Activated T-cell treated with anti-CD3 and anti-CD28 coated beads, Interleukin-2, amount 50 U/mL, for 72 hours (primary cell): ENCODE results near the gene ECSIT. TPM values are rescaled to one million over a fixed set of nuclear protein-coding genes. Genes with fewer than 3 reads are reported as not detected.
"Not testable (repeated sequence)": the region's sequence is repeated elsewhere in the genome, so short reads cannot be mapped to it uniquely, and the experiment has no call there.

Experiments used
- ATAC-seq, 2 donors: fragments of 150-1000 bp; cut with Tn5 transposase; replicated peaks in 1 of 2; 2 replicates each; pipeline ENCODE4 v1.10.0; 2021; ENCODE audit warnings: moderate library complexity in 2 of 2, mild to moderate bottlenecking in 1 of 2
- DNase-seq, 2 donors: peaks; one replicate each; pipeline ENCODE4 v3.0.0; 2021 to 2022; ENCODE audit warnings: mixed read lengths in 1 of 2
- H3K27ac Mint-ChIP-seq: one replicate; pipeline ENCODE4 v1.8.0; 2022; ENCODE audit warnings: mild to moderate bottlenecking, moderate library complexity, mixed read lengths
- H3K27me3 Mint-ChIP-seq: one replicate; pipeline ENCODE4 v1.8.0; 2022; ENCODE audit warnings: low read depth, mixed read lengths
- H3K36me3 Mint-ChIP-seq, 2 donors: one replicate each; pipeline ENCODE4 v1.8.0; 2022; ENCODE audit warnings: mixed read lengths in 2 of 2, mild to moderate bottlenecking in 1 of 2; ENCODE audit not compliant: insufficient read depth in 2 of 2
- H3K4me1 Mint-ChIP-seq: one replicate; pipeline ENCODE4 v1.8.0; 2022; ENCODE audit warnings: low read depth, mixed read lengths
- H3K4me3 Mint-ChIP-seq, 2 donors: one replicate each; pipeline ENCODE4 v1.8.0; 2022; ENCODE audit warnings: mild to moderate bottlenecking in 2 of 2, mixed read lengths in 2 of 2, moderate library complexity in 2 of 2
- H3K9me3 Mint-ChIP-seq, 2 donors: one replicate each; pipeline ENCODE4 v1.8.0; 2022; ENCODE audit warnings: mixed read lengths in 2 of 2
- total RNA-seq, 2 donors: library from RNA; stranded (reverse); gene quantifications; one replicate each; pipeline ENCODE4 v1.2.3, GENCODE V29; 2022

ECSIT gene, protein sequence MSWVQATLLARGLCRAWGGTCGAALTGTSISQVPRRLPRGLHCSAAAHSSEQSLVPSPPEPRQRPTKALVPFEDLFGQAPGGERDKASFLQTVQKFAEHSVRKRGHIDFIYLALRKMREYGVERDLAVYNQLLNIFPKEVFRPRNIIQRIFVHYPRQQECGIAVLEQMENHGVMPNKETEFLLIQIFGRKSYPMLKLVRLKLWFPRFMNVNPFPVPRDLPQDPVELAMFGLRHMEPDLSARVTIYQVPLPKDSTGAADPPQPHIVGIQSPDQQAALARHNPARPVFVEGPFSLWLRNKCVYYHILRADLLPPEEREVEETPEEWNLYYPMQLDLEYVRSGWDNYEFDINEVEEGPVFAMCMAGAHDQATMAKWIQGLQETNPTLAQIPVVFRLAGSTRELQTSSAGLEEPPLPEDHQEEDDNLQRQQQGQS
- 10 to 100 TPM; 35.7 to 44.0 TPM for total RNA-seq

- peak; percentile 94 to 96 for DNase-seq
- Mint-ChIP-seq H3K4me1 (peaks cover 34% of the 10 kb centered on the region), H3K4me3 (peak within 1 kb of the TSS; percentile 99), H3K27me3 (no peaks in the 10 kb centered on the region), H3K9me3 (no peaks in the 10 kb centered on the region), H3K27ac (peak within 1 kb of the TSS; percentile 95), H3K36me3 (peaks cover 0 to 3% of the 10 kb centered on the region in 2 donors)
- ATAC-seq: peak; percentile 94 to 95
Observed at GRCh38 chr19:11528551-11529341, at the start of gene ECSIT. ECSIT (minus strand) TSS chr19:11529134; CDS start chr19:11519170, 9,964 bp downstream.

GRCh38 chr19:11577451-11578257, 48.7 kb upstream of the ECSIT start, which contains the start of gene ACP5:
ACP5 (minus strand) TSS chr19:11577645; CDS start chr19:11577317, 328 bp downstream.
- H3K27ac Mint-ChIP-seq: no peak within 1 kb of the TSS
- peaks cover 45% of the 10 kb centered on the region for H3K4me1 Mint-ChIP-seq
- DNase-seq (no peak), ATAC-seq (no peak)
- peak within 1 kb of the TSS; percentile 74 to 75 for H3K4me3 Mint-ChIP-seq
- peaks cover 1 to 3% of the 10 kb centered on the region in 2 donors for H3K36me3 Mint-ChIP-seq
- H3K27me3 Mint-ChIP-seq: no peaks in the 10 kb centered on the region
- H3K9me3 Mint-ChIP-seq: no peaks in the 10 kb centered on the region

DNA sequence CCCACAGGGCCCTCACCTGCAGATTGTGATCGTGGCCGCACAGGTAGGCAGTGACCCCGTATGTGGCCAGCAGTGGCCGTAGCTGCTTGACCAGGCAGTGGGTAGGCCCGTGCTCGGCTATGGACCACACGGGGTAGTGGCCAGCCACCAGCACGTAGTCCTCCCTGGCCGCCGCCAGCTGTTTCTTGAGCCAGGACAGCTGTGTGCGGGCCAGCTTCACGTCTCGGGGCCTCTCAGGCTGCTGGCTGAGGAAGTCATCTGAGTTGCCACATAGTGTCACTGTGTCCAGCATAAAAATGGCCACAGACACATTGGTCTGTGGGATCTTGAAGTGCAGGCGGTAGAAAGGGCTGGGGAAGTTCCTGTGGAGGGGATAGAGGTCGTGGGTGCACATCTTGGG, 47.3 kb upstream of the ECSIT start:
- Mint-ChIP-seq H3K9me3 (no peaks in the 10 kb centered on the region), H3K27me3 (no peaks in the 10 kb centered on the region), H3K27ac (no peak overlapping the region), H3K36me3 (peaks cover 1 to 3% of the 10 kb centered on the region in 2 donors), H3K4me3 (no peak overlapping the region), H3K4me1 (peaks cover 32% of the 10 kb centered on the region)
- no peak for DNase-seq
- no peak for ATAC-seq

DNA sequence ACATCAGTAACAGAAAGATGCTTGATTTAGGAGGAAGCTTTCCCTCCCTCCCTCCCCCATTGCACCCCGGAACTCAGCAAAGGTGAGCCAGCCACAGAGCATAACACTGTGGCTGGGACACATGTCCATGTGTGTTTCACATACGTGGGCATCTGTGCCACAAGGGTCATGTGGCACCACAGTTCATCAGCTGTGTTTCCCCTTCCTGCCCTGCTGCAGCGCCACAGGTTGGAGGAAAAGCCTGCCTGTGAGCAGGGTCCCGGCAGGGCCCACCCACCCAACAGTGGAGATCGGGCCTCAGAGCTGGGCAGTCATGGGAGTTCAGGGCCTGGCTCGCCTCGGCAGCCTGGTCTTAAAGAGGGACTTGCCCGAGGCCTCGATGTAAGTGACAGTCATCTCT, 45.8 kb upstream of the ECSIT start:
- DNase-seq (peak in 1 of 2 donors; percentile 42), ATAC-seq (peak; percentile 73 to 82)
- Mint-ChIP-seq H3K9me3 (no peaks in the 10 kb centered on the region), H3K27me3 (no peaks in the 10 kb centered on the region), H3K4me1 (peaks cover 21% of the 10 kb centered on the region), H3K4me3 (no peak overlapping the region), H3K27ac (no peak overlapping the region), H3K36me3 (peaks cover 1 to 3% of the 10 kb centered on the region in 2 donors)

DNA sequence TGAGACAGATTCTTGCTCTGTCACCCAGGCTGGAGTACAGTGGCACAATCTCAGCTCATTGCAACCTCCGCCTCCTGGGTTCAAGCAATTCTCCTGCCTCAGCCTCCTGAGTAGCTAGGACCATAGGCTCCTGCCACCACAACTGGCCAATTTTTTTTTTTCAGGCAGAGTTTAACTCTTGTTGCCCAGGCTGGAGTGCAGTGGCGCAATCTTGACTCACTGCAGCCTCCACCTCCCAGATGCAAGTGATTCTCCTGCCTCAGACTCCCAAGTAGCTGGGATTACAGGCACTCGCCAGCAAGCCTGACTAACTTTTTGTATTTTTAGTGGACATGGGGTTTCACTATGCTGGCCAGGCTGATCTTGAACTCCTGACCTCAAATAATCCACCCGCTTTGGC, 44.8 kb upstream of the ECSIT start:
- not testable (repeated sequence) for H3K9me3 Mint-ChIP-seq, H3K36me3 Mint-ChIP-seq, H3K4me3 Mint-ChIP-seq, H3K27me3 Mint-ChIP-seq, H3K27ac Mint-ChIP-seq, DNase-seq, ATAC-seq
- peaks cover 19% of the 10 kb centered on the region for H3K4me1 Mint-ChIP-seq

GRCh38 chr19:11573354-11573753, 44.4 kb upstream of the ECSIT start:
- H3K36me3 Mint-ChIP-seq, ATAC-seq, H3K27ac Mint-ChIP-seq, DNase-seq, H3K4me3 Mint-ChIP-seq, H3K9me3 Mint-ChIP-seq, H3K27me3 Mint-ChIP-seq: not testable (repeated sequence)
- peaks cover 24% of the 10 kb centered on the region for H3K4me1 Mint-ChIP-seq

DNA sequence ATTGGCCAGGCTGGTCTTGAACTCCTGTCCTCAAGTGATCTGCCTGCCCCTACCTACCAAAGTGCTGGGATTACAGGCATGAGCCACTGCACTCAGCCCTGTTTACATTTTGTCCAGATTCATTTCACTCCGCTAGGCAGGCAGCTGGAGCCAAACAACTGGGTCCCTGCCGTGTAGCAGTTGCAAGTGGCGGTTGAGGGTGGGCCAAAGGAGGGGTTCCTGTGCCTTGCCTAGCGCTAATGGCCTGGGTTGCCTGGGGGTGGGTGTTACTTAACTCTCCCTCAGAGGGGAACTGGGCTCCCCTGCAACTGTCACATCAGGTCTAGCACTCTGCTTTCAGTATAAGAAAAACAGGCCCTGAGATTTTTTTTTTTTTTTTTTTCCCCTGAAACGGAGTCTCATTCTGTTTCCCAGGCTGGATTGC, 41.1 kb upstream of the ECSIT start:
- ATAC-seq (no peak), DNase-seq (no peak)
- Mint-ChIP-seq H3K9me3 (no peaks in the 10 kb centered on the region), H3K27me3 (no peaks in the 10 kb centered on the region), H3K27ac (no peak overlapping the region), H3K4me3 (no peak overlapping the region), H3K4me1 (peaks cover 27% of the 10 kb centered on the region), H3K36me3 (peaks cover 0 to 2% of the 10 kb centered on the region in 2 donors)

DNA sequence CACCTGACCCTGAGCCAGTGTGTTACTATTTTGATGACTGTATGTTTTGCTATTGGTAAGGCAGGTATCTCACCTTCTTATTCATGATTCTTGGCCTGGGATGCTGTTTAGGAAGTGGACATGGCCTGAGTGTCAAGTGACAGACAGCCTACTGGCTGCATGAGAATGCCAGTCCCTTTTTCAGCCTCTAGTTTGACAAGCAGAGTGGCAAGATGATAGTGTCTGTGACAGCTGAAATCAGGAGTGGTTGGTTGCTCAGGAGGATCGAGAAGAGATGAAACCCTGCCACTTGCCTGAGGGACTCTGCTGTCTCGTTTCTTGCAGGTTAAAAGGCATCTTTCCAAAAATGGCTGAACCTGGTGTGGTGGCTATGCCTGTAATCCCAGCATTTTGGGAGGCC, 37.2 kb upstream of the ECSIT start:
- Mint-ChIP-seq H3K4me1 (peaks cover 34% of the 10 kb centered on the region), H3K27ac (no peak overlapping the region), H3K9me3 (no peaks in the 10 kb centered on the region), H3K27me3 (no peaks in the 10 kb centered on the region), H3K4me3 (no peak overlapping the region), H3K36me3 (peaks cover 0 to 2% of the 10 kb centered on the region in 2 donors)
- no peak for ATAC-seq
- no peak for DNase-seq

- H3K27me3 Mint-ChIP-seq, H3K36me3 Mint-ChIP-seq, ATAC-seq: not testable (repeated sequence)
Observed at GRCh38 chr19:11565649-11565980, 36.7 kb upstream of the ECSIT start.

DNA sequence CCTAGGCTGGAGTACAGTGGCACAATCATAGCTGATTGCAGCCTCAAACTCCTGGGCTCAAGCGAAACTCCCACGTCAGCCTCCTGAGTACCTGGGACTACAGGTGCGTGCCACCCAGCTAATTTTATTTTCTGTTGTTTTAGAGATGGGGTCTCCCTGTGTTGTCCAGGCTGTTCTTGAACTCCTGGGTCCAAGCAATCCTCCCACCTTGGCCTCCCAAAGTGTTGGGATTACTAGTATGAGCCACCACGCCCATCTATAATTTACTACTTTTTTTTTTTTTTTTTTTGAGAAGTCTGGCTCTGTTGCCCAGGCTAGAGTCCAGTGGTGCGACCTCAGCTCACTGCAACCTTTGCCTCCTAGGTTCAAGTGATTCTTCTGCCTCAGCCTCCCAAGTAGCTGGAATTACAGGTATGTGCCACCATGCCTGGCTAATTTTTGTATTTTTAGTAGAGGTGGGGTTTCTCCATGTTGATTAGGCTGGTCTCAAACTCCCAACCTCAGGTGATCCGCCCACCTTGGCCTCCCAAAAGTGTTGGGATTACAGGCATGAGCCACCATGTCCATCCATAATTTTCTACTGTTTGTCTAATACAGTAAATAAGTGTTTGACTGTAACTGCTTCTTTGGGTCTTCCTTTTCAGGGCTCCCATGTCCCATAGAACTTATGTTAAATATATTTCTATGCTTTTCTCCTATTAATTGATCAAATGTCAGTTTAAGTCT, 35.3 kb upstream of the ECSIT start:
- H3K9me3 Mint-ChIP-seq, DNase-seq, ATAC-seq, H3K27ac Mint-ChIP-seq, H3K27me3 Mint-ChIP-seq, H3K4me3 Mint-ChIP-seq, H3K36me3 Mint-ChIP-seq: not testable (repeated sequence)
- H3K4me1 Mint-ChIP-seq: peaks cover 48% of the 10 kb centered on the region

More at GRCh38 chr19:11565649-11565980, 36.7 kb upstream of the ECSIT start:
- H3K4me1 Mint-ChIP-seq: peaks cover 39% of the 10 kb centered on the region
- not testable (repeated sequence) for DNase-seq, H3K27ac Mint-ChIP-seq, H3K9me3 Mint-ChIP-seq, H3K4me3 Mint-ChIP-seq

DNA sequence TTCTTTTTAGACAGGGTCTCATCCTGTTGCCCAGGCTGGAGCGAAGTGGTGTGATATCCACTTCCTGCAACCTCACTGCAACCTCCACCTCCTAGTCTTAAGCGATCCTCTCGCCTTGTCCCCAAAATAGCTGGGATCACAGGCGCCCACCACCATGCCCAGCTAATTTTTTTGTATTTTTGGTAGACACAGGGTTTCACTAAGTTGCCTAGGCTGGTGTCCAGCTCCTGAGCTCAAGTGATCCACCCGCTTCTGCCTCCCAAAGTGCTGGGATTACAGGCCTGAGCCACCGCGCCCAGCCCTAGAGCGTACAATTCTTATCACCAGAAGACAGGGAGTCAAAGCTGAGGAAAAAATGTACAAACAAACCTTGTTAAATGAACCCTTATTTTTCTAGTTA, 34.6 kb upstream of the ECSIT start:
- Mint-ChIP-seq H3K4me1 (peaks cover 47% of the 10 kb centered on the region), H3K27me3 (no peaks in the 10 kb centered on the region), H3K36me3 (peaks cover 5% of the 10 kb centered on the region in 2 donors), H3K27ac (no peak overlapping the region), H3K4me3 (no peak overlapping the region), H3K9me3 (no peaks in the 10 kb centered on the region)
- no peak for DNase-seq
- ATAC-seq: no peak

GRCh38 chr19:11560404-11561051, 31.6 kb upstream of the ECSIT start:
- Mint-ChIP-seq H3K27ac (peak overlapping the region; percentile 74), H3K4me1 (peaks cover 62% of the 10 kb centered on the region), H3K36me3 (peaks cover 5 to 6% of the 10 kb centered on the region in 2 donors), H3K4me3 (peak overlapping the region; percentile 88 to 97), H3K27me3 (no peaks in the 10 kb centered on the region), H3K9me3 (no peaks in the 10 kb centered on the region)
- peak; percentile 77 to 79 for DNase-seq
- ATAC-seq: peak; percentile 72 to 73
